Fibroblast of the aortic adventitia (primary cell): ENCODE results near the gene L3MBTL4. TPM values are rescaled to one million over a fixed set of nuclear protein-coding genes. Genes with fewer than 3 reads are reported as not detected.

Experiments
- DNase-seq: peaks from one replicate; pipeline ENCODE4 v3.0.0-alpha.2; 2010; ENCODE audit warnings: low read depth
- H3K4me3 ChIP-seq: 2 replicates; pipeline ENCODE4 v1.5.1; 2011; ENCODE audit warnings: low read depth, mild to moderate bottlenecking, control low read depth, low read length, moderate library complexity
- total RNA-seq: library from RNA; depleted of rRNA; stranded (reverse); fragments of >200 nt; gene quantifications from 2 replicates; pipeline ENCODE4 v1.2.3, GENCODE V29; 2012; ENCODE audit warnings: low replicate concordance
- TF ChIP-seq, protein P1 (sequence below): IDR thresholded peaks from 2 replicates; pipeline ENCODE4 v1.5.1; 2011; ENCODE audit warnings: mild to moderate bottlenecking, low read length, control low read depth, inconsistent platforms; ENCODE audit not compliant: insufficient read depth

Gene L3MBTL4
- total RNA-seq, 1 donor: not detected

DNA sequence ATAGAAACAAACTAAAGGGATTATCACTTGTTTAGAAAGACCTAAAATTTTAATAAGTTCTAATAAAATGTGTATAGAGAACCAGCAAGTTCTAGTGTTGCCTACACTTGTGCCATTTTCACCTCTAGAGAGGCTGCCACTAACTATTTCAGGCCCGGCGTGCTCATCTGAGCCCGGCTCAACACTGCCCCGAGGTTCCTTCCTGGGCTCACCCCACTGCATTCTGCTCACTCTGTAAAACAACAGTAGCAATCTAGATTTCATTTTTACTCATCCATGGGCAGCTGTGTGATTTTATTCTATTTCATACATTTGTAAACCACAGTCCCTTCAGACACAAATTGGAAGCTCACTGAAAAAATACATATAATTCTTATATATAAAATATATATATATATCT lies 253.2 kb downstream of the L3MBTL4 start:
- TF ChIP-seq, protein P1, sequence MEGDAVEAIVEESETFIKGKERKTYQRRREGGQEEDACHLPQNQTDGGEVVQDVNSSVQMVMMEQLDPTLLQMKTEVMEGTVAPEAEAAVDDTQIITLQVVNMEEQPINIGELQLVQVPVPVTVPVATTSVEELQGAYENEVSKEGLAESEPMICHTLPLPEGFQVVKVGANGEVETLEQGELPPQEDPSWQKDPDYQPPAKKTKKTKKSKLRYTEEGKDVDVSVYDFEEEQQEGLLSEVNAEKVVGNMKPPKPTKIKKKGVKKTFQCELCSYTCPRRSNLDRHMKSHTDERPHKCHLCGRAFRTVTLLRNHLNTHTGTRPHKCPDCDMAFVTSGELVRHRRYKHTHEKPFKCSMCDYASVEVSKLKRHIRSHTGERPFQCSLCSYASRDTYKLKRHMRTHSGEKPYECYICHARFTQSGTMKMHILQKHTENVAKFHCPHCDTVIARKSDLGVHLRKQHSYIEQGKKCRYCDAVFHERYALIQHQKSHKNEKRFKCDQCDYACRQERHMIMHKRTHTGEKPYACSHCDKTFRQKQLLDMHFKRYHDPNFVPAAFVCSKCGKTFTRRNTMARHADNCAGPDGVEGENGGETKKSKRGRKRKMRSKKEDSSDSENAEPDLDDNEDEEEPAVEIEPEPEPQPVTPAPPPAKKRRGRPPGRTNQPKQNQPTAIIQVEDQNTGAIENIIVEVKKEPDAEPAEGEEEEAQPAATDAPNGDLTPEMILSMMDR: no peak
- DNase-seq: no peak
- H3K4me3 ChIP-seq: no peak overlapping the region

DNA sequence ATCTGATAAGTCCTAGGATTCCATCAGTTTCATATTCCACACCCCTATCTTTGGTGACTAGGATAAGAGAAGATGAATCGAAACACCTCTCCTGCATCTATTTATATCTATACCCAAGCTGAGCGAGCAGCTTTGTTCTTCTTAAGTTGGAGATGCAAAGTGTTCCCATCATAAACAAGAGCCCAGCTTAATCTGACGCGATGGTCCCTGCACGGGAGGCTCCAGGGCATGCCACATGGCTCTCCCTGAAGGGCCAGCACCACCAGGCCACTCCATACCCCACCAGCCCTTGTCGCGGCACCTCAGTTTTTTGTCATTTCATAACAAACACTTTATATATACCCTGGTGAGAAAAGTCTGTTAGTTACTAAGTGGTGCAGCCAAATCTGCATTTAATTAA lies 255.3 kb downstream of the L3MBTL4 start:
- DNase-seq: no peak
- TF ChIP-seq, protein P1: no peak
- H3K4me3 ChIP-seq: no peak overlapping the region

GRCh38 chr18:6158958-6159357 lies 255.8 kb downstream of the L3MBTL4 start:
- TF ChIP-seq, protein P1: no peak
- DNase-seq: no peak
- H3K4me3 ChIP-seq: no peak overlapping the region

DNA sequence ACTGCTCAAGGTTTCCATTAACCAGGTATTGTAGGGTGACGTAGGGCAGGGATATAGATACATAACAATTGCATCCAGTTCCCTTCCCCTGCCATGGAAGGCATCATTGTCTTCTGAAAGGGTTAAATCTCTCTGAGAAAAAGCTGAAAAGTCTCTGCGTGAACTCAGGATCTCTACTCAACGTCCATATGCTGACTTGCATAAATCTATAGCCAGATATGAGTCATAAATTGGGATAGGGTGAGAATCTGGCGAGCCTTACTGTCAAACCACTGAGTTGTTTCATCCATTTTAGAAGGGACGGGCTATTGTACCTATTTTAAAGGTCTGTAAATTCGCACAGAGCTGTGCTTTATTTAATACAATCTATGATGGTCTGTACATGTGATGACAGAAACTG lies 258.3 kb downstream of the L3MBTL4 start:
- H3K4me3 ChIP-seq: no peak overlapping the region
- no peak for DNase-seq
- TF ChIP-seq, protein P1: no peak

DNA sequence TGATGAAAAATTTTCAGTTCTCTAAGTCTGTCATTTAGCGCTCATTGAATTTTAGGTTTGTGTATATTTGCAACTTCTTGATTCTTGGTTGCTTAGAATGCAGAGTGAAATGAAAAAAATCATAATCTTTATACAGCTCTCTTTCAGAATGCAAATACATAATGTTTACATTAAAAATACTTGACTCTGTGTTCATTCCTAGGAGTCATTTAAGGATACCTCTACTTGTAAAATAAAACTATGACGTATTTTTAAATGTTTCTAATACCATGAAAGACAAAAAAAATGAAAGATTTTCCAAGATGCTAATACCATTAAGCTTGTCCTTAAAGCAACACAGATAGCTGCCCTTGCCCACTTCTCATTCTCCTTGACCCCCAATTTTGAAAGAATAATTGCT lies 259.0 kb downstream of the L3MBTL4 start:
- TF ChIP-seq, protein P1: no peak
- no peak for DNase-seq

DNA sequence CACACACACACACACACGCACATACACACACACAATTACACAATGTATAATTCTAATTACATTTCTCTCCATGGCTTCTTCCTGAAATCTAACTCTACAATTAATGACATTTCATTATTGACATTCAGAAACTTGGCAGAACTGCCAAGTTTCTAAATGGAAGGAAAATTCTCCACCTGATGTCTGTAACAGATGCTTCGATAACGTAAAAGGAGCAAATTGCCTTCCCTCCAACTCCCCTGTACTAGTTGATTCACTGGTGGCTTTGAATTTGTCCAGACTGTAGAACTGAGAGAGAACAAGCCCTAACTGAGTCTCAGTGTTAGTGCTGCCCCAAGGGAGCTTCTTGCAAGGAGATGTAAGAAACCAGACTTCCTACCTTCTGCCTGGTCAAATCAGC lies 264.3 kb downstream of the L3MBTL4 start:
- TF ChIP-seq, protein P1: no peak
- no peak for DNase-seq
- H3K4me3 ChIP-seq: no peak overlapping the region

More for the DNA sequence above, 259.0 kb downstream of the L3MBTL4 start:
- H3K4me3 ChIP-seq: no peak overlapping the region

- TF ChIP-seq, protein P1: no peak
- no peak for DNase-seq
- H3K4me3 ChIP-seq: no peak overlapping the region
These were observed 268.4 kb downstream of the L3MBTL4 start for GRCh38 chr18:6146307-6146661.
